ENCODE results near the gene FGFR2. TPM values are rescaled to one million over a fixed set of nuclear protein-coding genes. Genes with fewer than 3 reads are reported as not detected.
"Not testable (repeated sequence)": the region's sequence is repeated elsewhere in the genome, so short reads cannot be mapped to it uniquely, and the experiment has no call there.

The FGFR2 gene
- total RNA-seq, 1 donor from 2014 or later = not detected

DNA sequence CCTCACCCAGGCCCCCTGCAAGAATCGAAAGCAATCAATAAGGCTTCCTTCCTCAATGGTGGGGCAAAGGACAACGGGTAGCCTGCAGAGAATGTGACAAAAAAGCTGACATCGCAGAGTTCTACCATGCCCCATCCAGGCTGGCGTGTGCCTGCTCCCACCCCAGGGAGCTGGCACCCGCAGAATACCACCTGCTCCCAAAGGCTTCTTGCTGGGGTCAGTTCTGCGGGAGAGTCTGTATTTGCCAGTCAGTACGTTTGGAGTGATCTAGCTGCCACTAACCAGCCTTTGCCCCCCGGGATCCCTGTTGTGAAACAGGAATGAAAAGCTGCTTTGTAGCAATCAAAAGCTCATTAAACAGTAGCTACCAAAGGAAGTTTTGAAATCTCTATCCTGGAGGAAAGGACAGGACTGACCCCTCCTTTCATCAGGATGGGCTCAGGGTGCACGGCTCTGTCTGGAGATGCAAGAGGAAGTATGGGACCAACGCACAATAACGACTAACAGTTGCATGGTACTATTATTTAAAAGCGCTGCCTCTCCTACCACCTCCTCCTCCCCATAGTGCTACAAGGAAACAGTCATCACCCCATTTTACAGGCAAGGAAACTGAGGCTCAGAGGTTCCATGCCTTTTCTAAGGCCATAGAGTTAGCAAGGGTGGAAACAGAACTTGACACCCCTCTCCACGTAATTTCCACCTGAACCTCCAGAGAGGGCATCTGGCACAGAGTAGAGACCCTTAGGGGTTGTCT, 67.0 kb downstream of the FGFR2 start:
- Mint-ChIP-seq H3K36me3 (ENCODE audit: low read depth) (no peaks in the 10 kb centered on the region), H3K4me1 (ENCODE audit: low read depth) (no peaks in the 10 kb centered on the region), H3K27me3 (ENCODE audit: insufficient read depth) (no peaks in the 10 kb centered on the region), H3K27ac (no peak overlapping the region), H3K9me3 (no peaks in the 10 kb centered on the region), H3K4me3 (no peak overlapping the region)
- intact Hi-C loops (cut with micrococcal nuclease) = no loop called here
- no peak for DNase-seq (ENCODE audit: low spot score)

GRCh38 chr10:121530481-121531075, 67.7 kb downstream of the FGFR2 start:
- Mint-ChIP-seq H3K9me3 (no peaks in the 10 kb centered on the region), H3K4me1 (ENCODE audit: low read depth) (no peaks in the 10 kb centered on the region), H3K27ac (no peak overlapping the region), H3K36me3 (ENCODE audit: low read depth) (no peaks in the 10 kb centered on the region), H3K27me3 (ENCODE audit: insufficient read depth) (no peaks in the 10 kb centered on the region), H3K4me3 (no peak overlapping the region)
- no peak for DNase-seq (ENCODE audit: low spot score)
- intact Hi-C loops (cut with micrococcal nuclease) = no loop called here

GRCh38 chr10:121527690-121528089, 70.6 kb downstream of the FGFR2 start:
- Mint-ChIP-seq H3K4me1 (ENCODE audit: low read depth) (no peaks in the 10 kb centered on the region), H3K4me3 (no peak overlapping the region), H3K27ac (no peak overlapping the region), H3K9me3 (no peaks in the 10 kb centered on the region), H3K27me3 (ENCODE audit: insufficient read depth) (no peaks in the 10 kb centered on the region), H3K36me3 (ENCODE audit: low read depth) (no peaks in the 10 kb centered on the region)
- DNase-seq (ENCODE audit: low spot score) = no peak
- intact Hi-C loops (cut with micrococcal nuclease) = no loop called here

- intact Hi-C loops (cut with micrococcal nuclease) = no loop called here
- H3K4me1 Mint-ChIP-seq (ENCODE audit: low read depth) = no peaks in the 10 kb centered on the region
- no peak for DNase-seq (ENCODE audit: low spot score)
- H3K27ac Mint-ChIP-seq = no peak overlapping the region
- H3K36me3 Mint-ChIP-seq (ENCODE audit: low read depth) = no peaks in the 10 kb centered on the region
- H3K9me3 Mint-ChIP-seq = no peaks in the 10 kb centered on the region
- no peak overlapping the region for H3K4me3 Mint-ChIP-seq
- no peaks in the 10 kb centered on the region for H3K27me3 Mint-ChIP-seq (ENCODE audit: insufficient read depth)
Measured at GRCh38 chr10:121526801-121527221, 71.4 kb downstream of the FGFR2 start.

- Mint-ChIP-seq H3K27me3 (ENCODE audit: insufficient read depth) (no peaks in the 10 kb centered on the region), H3K9me3 (no peaks in the 10 kb centered on the region), H3K36me3 (ENCODE audit: low read depth) (no peaks in the 10 kb centered on the region), H3K4me1 (ENCODE audit: low read depth) (no peaks in the 10 kb centered on the region), H3K4me3 (no peak overlapping the region), H3K27ac (no peak overlapping the region)
- DNase-seq (ENCODE audit: low spot score) = no peak
- intact Hi-C loops (cut with micrococcal nuclease) = no loop called here
Measured at GRCh38 chr10:121526135-121526790, 72.0 kb downstream of the FGFR2 start.

- no peaks in the 10 kb centered on the region for H3K4me1 Mint-ChIP-seq (ENCODE audit: low read depth)
- intact Hi-C loops (cut with micrococcal nuclease) = no loop called here
- H3K4me3 Mint-ChIP-seq = no peak overlapping the region
- no peak for DNase-seq (ENCODE audit: low spot score)
- H3K27me3 Mint-ChIP-seq (ENCODE audit: insufficient read depth) = no peaks in the 10 kb centered on the region
- H3K36me3 Mint-ChIP-seq (ENCODE audit: low read depth) = no peaks in the 10 kb centered on the region
- H3K27ac Mint-ChIP-seq = no peak overlapping the region
- H3K9me3 Mint-ChIP-seq = no peaks in the 10 kb centered on the region
Measured at GRCh38 chr10:121525251-121526134, 72.8 kb downstream of the FGFR2 start.

GRCh38 chr10:121524157-121524817, 74.0 kb downstream of the FGFR2 start:
- H3K4me3 Mint-ChIP-seq = no peak overlapping the region
- H3K9me3 Mint-ChIP-seq = no peaks in the 10 kb centered on the region

GRCh38 chr10:121522831-121523230, 75.4 kb downstream of the FGFR2 start:
- Mint-ChIP-seq H3K9me3 (no peaks in the 10 kb centered on the region), H3K27ac (no peak overlapping the region), H3K4me1 (ENCODE audit: low read depth) (no peaks in the 10 kb centered on the region), H3K36me3 (ENCODE audit: low read depth) (no peaks in the 10 kb centered on the region), H3K27me3 (ENCODE audit: insufficient read depth) (no peaks in the 10 kb centered on the region), H3K4me3 (no peak overlapping the region)
- no peak for DNase-seq (ENCODE audit: low spot score)
- intact Hi-C loops (cut with micrococcal nuclease) = no loop called here

More at GRCh38 chr10:121524157-121524817, 74.0 kb downstream of the FGFR2 start:
- no peak for DNase-seq (ENCODE audit: low spot score)
- H3K27me3 Mint-ChIP-seq (ENCODE audit: insufficient read depth) = no peaks in the 10 kb centered on the region
- intact Hi-C loops (cut with micrococcal nuclease) = no loop called here
- no peaks in the 10 kb centered on the region for H3K36me3 Mint-ChIP-seq (ENCODE audit: low read depth)
- no peak overlapping the region for H3K27ac Mint-ChIP-seq
- H3K4me1 Mint-ChIP-seq (ENCODE audit: low read depth) = no peaks in the 10 kb centered on the region

DNA sequence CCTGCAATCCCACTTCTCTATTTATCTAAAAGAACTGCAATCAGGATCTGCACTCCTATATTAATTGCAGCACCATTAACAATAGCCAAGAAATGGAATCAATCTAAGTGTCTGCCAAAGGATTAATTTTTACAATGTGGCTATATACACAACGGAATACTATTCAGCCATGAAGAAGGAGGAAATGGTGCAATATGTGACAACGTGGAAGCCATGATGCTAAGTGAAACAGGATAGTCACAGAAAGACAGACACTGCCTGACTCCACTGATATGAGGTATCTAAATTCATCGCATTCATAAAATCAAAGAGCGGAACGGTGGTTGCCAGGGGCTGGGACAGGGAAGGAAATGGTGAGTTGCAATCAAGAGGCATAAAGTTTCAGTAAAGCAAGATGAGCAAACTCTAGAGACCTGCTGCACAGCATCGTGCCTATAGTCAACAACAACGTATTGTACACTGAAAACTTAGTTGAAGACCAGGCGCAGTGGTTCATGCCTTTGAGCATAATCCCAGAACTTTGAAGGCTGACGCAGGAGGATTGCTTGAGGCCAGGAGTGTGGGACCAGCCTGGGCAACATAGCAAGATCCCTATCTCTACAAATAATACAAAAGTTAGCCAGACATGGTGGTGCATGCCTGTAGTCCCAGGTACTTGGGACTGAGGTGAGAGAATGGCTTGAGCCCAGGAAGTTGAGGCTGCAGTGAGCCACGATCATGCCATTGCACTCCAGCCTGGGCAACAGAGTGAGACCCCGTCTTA, 76.3 kb downstream of the FGFR2 start:
- no peaks in the 10 kb centered on the region for H3K27me3 Mint-ChIP-seq (ENCODE audit: insufficient read depth)
- H3K36me3 Mint-ChIP-seq (ENCODE audit: low read depth) = no peaks in the 10 kb centered on the region
- no peak overlapping the region for H3K4me3 Mint-ChIP-seq
- H3K4me1 Mint-ChIP-seq (ENCODE audit: low read depth) = no peaks in the 10 kb centered on the region
- H3K9me3 Mint-ChIP-seq = no peaks in the 10 kb centered on the region
- intact Hi-C loops (cut with micrococcal nuclease) = no loop called here
- no peak for DNase-seq (ENCODE audit: low spot score)
- H3K27ac Mint-ChIP-seq = no peak overlapping the region

- H3K4me1 Mint-ChIP-seq (ENCODE audit: low read depth); H3K36me3 Mint-ChIP-seq (ENCODE audit: low read depth); H3K27me3 Mint-ChIP-seq (ENCODE audit: insufficient read depth); H3K9me3 Mint-ChIP-seq; DNase-seq (ENCODE audit: low spot score); intact Hi-C loops (cut with micrococcal nuclease); H3K27ac Mint-ChIP-seq; H3K4me3 Mint-ChIP-seq: not testable (repeated sequence)
Measured at GRCh38 chr10:121520526-121520925, 77.7 kb downstream of the FGFR2 start.

GRCh38 chr10:121519901-121520493, 78.2 kb downstream of the FGFR2 start:
- Mint-ChIP-seq H3K36me3 (ENCODE audit: low read depth) (no peaks in the 10 kb centered on the region), H3K4me1 (ENCODE audit: low read depth) (peaks cover 5% of the 10 kb centered on the region), H3K4me3 (no peak overlapping the region), H3K27me3 (ENCODE audit: insufficient read depth) (no peaks in the 10 kb centered on the region), H3K27ac (no peak overlapping the region), H3K9me3 (no peaks in the 10 kb centered on the region)
- DNase-seq (ENCODE audit: low spot score) = no peak
- intact Hi-C loops (cut with micrococcal nuclease) = no loop called here

Data from activated T-helper 1 cell treated with anti-CD3 and anti-CD28 coated beads, Interleukin-12 subunit alpha, Interleukin-12 subunit beta, Interleukin-2, Interleukin-4 antibody, amounts not matched to agents 30 ng/mL and 10 ng/mL and 1 ng/mL, durations not matched to agents 14 hours and 24 hours and 36 hours (primary cell).